Activated naive CD4-positive, alpha-beta T cell treated with anti-CD3 and anti-CD28 coated beads, Interleukin-2, amount 50 U/mL, for 16 hours (primary cell): Measurements from ENCODE around the gene MXD1.
"Not testable (repeated sequence)": the region's sequence is repeated elsewhere in the genome, so short reads cannot be mapped to it uniquely, and the experiment has no call there.

Experiments
- DNase-seq: peaks from one replicate; pipeline ENCODE4 v3.0.0-alpha.2; 2020

MXD1 gene

GRCh38 chr2:69933839-69934613 is 19.1 kb downstream of the MXD1 start:
- no peak for DNase-seq

DNA sequence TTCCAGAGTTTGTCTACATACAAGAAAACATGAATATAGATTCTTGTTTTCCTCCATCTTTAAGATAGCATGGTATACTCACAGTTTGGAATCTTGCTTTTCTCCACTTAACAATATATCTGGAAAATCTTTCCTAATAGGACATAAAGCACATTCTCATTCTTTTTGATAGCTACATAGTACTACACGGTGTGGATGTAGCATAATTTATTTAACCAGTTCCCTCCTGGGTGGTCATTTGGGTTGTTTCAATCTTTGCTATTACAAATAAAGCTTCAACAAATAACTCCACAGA is 19.7 kb downstream of the MXD1 start:
- no peak for DNase-seq

- no peak for DNase-seq
Measured at GRCh38 chr2:69935011-69935410, 20.1 kb downstream of the MXD1 start.

GRCh38 chr2:69936906-69937305 is 22.0 kb downstream of the MXD1 start:
- no peak for DNase-seq

DNA sequence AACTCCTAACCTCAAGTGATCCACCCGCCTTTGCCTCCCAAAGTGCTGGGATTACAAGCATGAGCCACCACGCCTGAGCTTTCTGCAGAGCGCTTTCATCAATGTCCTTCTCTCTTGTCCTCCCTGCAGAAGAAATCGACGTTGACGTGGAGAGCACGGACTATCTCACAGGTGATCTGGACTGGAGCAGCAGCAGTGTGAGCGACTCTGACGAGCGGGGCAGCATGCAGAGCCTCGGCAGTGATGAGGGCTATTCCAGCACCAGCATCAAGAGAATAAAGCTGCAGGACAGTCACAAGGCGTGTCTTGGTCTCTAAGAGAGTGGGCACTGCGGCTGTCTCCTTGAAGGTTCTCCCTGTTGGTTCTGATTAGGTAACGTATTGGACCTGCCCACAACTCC is 23.1 kb downstream of the MXD1 start:
- no peak for DNase-seq

- DNase-seq, result no peak
Measured at GRCh38 chr2:69939722-69940121, 24.8 kb downstream of the MXD1 start.

DNA sequence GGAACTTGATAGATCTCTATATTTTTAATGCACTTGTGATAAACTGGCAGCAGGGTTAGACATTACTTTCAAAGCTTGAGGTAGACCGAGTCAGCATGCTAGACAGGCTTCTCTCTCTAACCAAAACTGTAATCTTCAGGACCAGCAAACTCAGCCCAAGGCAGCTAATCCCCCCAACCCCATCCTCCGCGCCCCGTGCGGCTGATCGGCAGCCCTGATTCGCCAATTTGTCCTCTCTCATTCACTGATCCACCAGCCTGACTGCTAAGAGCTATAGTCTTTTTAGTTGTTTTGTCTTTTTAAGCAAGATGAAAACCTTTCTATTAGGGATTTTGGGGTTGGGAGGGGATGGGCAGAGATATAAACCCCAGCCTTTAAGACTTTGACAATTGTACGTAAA is 25.8 kb downstream of the MXD1 start:
- no peak for DNase-seq

- DNase-seq, result no peak
Measured at GRCh38 chr2:69943000-69943842, 28.3 kb downstream of the MXD1 start.

DNA sequence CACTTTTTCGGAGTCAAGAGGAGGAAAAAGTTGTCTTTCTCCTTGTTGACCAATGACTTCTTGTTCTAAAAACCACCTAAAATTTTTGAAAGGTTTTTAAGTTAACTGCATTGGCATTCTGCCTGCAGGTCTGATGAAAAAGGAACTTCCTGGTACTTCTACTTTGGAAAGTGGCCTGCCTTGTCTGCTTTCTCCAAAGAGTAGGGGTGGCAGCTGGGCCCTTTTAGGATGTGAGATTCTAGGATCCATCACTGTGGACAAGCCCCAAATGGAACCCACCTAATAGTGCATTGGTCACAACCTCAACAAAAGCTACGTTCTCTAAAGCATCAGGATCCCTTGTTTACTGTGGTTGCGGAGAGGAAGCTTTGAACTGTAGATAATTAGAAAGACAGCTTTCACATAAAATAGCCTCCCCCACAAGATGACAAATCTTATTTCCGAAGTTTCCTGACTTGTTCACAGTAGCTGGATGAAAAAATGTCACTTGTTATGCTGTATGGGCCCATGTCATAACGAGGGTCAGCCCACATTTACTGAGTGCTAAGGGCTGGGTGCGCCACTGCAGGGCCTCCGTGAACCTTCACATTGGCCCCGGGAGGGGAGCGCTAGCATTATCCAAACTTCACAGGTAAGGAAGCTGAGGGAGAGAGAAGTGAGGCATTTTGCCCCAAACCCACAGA is 29.1 kb downstream of the MXD1 start:
- no peak for DNase-seq

DNA sequence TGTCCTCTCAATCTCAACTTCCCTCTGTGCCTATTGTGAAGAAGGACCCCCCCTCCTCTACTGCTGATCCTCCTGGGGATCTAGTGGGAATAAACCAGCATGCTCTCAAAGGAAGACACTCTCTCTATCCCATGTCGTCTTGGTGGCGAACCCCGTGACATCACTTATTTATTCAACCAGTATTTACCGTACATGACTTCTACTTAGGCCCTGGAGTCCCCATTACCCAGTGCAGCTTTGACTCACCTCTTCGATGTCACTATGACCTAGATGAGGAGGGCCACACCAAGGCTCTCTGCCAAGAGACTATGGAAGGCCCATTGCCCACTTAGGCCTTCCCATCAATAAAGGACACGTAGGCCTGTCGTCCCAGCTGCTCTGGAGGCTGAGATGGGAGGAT is 29.8 kb downstream of the MXD1 start:
- no peak for DNase-seq

DNA sequence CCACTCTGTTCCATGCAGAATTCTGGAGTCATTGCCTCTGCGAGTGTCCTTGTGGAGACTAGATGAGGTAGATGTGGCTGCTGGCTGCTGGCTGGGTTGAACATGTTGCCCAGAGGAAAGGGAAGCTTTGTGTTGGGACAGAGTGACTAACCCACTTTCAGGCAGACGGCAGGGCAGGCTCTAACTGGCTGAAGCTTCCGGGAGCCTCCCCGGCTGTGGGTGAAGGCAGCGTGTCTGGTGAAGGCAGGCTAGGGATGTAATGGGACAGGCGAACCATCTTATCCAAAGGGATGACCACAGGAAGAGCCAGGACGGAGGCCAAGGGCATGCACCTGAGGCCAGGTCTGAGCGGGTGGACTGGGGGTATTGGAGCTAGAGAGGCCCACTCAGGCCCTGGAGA is 30.5 kb downstream of the MXD1 start:
- no peak for DNase-seq

DNA sequence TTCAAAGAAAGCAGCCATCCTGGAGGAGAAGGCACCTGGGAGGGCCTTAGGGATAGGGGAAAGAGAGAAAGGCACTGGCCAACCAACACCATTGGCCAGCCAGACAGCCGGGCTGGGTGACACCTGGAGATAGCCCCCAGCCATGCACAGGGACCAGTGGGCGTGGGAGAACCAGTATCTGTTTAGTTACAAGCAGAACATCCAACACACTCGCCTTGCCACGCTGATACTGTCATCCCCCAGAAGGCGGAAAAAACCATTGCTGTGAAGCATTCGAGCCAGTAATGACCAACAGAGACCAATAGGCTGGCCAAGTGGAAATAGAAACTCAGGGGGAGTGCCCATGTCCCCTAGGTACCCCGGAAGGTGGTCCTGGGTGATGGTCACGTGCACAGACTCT is 31.0 kb downstream of the MXD1 start:
- no peak for DNase-seq

- peak; percentile 39 for DNase-seq
Measured at GRCh38 chr2:69946351-69947324, 31.7 kb downstream of the MXD1 start.

- DNase-seq, result no peak
Measured at GRCh38 chr2:69947325-69947931, 32.5 kb downstream of the MXD1 start.

- DNase-seq, result no peak
Measured at GRCh38 chr2:69948032-69948962, 33.4 kb downstream of the MXD1 start.

GRCh38 chr2:69948963-69949645 is 34.2 kb downstream of the MXD1 start:
- no peak for DNase-seq

DNA sequence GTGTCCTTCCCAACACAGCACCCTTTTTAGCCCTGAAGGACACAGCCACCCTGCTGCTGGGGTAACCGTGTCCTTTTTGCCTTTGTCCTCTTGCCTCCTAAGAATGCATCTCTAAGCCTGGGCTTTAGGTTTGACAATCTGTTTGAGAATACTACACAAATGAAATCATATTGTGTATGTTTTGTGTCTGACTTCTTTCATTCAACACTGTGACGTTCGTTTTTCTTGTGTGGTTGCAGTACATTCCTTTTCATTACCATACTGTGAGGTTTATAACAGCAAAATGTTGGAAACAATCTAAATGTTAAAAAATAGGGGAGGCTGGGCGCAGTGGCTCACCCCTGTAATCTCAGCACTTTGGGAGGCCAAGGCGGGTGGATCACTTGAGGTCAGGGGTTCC is 35.3 kb downstream of the MXD1 start:
- no peak for DNase-seq

- DNase-seq, result not testable (repeated sequence)
Measured at GRCh38 chr2:69950671-69951070, 35.8 kb downstream of the MXD1 start.

DNA sequence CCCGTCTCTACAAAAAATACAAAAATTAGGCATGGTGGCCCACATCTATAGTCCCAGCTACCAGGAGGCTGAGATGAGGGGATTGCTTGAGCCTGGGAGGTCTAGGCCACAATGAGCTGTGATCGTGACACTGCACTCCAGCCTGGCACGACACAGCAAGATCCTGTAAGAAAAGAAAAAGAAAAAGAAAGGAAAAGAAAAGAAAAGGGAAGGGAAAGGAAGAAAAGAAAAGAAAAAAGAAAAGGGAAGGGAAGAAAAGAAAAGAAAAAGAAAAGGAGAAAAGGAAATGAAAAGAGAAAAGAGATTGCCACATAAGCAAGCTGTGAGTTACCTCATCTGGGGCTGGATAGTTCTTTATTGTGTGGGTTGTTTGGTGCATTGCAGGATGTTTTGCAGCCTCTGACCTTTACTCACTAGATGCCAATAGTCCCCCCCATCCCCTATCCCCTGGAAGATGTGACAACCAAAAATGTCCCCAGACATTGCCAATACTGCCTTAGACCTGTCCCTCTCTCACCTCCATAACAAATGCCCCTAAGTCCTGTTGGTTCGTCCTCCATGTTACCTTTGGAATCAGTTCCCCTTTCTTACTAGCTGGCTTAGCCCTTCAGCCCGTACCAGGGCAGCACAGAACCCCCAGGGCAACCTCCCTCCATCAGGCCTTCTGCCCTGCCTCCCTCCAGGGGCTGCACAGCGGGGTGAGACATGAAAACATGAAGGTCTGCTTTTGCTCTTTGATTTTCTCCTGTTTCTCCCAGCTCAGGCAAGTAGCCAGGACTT is 37.6 kb downstream of the MXD1 start:
- DNase-seq, result no peak

GRCh38 chr2:69954084-69954483 is 39.2 kb downstream of the MXD1 start:
- DNase-seq, result no peak
